NCI-H226 (cell line): ENCODE measurements around the gene KCND2.
"Not testable (repeated sequence)": the region's sequence is repeated elsewhere in the genome, so short reads cannot be mapped to it uniquely, and the experiment has no call there.

Experiments used
- DNase-seq: peaks from one replicate; pipeline ENCODE4 v3.0.0-alpha.2; 2015

Gene KCND2

DNA sequence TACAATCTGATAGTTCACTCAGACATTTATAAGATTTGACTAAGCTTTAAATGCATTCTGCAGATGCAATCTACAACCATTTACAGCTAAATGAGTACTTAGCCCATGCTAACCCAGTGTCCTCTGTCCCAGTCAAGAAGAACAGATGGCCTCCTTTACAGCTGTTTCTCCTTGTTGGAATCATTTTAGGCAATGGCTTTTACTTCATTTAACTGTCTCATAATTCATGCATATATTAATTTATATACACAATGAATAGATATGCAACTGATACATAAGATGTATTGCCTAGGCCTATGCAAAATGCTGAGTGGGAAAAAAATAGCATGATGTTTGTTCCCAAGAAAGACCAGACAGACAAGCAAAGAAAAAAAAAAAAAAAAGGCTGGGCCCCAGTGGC lies 502.8 kb downstream of the KCND2 start:
- DNase-seq = no peak

DNA sequence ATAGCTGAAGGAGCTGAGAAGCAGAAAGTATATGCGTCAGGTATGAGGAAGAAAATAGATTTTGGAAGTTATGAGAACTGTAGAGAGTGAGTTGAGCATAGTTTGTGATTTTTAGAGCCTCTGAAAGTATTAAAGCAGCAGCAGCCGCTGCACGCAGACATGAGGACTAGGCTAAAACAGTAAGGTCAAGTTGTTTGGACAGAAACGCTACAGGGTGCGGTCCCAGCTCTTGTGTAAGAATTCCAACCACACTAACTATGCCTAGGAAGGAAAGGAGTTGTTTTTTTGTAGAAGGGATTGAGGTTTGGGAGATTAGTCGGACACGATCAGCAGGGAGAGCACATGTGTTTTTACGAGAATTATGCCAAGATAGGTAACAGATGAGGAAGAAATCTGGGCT lies 506.1 kb downstream of the KCND2 start:
- not testable (repeated sequence) for DNase-seq

DNA sequence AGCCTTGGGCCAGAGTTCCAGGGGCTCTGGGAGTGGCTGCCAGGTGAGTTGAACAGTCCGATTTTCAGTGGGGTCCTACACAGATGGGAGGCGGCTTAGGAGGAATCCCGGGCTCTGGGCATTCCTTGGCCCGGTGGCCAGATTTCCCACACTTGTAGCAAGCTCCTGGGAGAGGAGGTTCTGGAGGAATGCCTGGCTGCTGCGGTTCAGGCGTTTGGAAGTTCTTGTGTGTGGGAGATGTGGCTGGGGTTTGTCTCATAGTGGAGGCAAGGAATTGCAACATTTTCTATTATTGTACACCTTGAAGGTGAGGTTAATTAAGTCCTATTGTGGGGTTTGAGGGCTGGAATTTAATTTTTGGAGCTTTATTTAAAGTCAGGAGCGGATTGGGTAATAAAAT lies 507.5 kb downstream of the KCND2 start:
- DNase-seq = not testable (repeated sequence)

DNA sequence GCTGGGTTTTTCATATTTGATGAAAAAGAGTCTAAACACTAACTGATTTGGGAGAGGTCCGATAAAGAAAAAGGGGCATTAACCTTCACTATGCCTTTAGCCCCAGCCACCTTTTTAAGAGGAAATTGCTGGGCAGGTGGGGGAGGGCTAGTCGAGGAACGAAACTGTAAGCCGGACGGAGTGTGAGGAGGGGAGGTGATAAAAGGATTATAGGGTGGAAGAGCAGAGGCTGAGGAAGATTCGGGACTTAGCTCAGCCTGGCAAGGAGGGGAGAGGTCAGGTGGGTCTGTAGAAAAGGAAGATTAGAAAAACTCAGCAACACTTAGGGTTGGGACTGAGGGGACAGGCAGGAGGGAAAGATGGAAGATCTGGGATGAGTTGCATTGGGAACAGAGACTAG lies 508.0 kb downstream of the KCND2 start:
- DNase-seq = no peak

- not testable (repeated sequence) for DNase-seq
Measured at GRCh38 chr7:120781924-120782323, 508.9 kb downstream of the KCND2 start.

DNA sequence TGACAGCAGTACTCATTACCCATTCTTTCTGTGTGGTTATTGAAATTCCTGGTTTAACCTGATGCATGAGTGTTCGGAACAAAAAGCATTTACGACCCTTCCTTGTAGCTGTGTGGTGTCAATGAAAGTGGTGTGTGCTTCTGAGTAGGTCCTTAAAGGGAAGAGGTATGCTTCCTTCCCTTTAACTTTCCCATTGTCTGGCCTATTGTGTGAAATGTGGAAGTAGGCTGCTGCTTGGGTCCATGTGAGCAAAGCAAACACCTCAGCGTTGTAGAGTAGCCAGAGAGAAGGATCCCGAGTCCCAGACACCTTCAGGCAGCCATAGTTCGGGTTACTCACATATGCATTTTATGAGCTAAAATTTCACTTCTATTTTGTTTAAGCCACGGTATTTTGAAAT lies 510.3 kb downstream of the KCND2 start:
- DNase-seq = no peak

GRCh38 chr7:120783721-120784120 lies 510.7 kb downstream of the KCND2 start:
- DNase-seq = peak; percentile 28

DNA sequence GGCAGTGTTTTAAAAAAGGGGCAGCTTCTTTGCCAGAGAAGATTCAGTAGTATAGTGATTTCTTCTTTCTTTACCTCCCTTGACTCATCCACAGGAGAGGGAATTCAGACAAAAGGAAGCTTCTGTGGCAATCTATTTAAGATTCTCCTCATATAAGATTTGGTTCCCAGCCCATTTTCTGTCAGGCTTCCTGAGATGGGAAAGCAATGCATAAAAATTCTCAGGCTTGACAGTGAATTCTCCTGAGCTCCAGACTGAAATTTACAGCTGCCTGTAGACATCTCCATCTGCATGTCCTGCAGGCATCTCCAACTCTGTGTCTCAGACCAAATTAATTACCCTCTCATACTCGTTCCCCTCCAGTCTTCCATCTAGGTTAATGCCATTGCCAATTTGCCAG lies 512.1 kb downstream of the KCND2 start:
- DNase-seq = peak; percentile 53

- peak; percentile 44 for DNase-seq
Measured at GRCh38 chr7:120792091-120792860, 519.3 kb downstream of the KCND2 start.

DNA sequence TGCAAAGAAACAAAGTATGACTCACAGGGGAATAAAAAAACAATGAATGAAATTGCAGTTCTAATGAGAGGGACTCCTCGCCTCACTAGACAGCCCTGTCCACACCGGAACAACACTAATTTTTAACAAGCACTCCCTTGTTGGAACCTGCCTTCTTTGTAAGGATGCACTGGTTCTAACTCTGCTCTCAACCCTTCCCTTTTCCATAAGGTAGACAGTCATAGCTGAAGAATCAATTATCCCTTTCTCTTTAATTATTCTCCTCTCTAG lies 519.8 kb downstream of the KCND2 start:
- DNase-seq = no peak

DNA sequence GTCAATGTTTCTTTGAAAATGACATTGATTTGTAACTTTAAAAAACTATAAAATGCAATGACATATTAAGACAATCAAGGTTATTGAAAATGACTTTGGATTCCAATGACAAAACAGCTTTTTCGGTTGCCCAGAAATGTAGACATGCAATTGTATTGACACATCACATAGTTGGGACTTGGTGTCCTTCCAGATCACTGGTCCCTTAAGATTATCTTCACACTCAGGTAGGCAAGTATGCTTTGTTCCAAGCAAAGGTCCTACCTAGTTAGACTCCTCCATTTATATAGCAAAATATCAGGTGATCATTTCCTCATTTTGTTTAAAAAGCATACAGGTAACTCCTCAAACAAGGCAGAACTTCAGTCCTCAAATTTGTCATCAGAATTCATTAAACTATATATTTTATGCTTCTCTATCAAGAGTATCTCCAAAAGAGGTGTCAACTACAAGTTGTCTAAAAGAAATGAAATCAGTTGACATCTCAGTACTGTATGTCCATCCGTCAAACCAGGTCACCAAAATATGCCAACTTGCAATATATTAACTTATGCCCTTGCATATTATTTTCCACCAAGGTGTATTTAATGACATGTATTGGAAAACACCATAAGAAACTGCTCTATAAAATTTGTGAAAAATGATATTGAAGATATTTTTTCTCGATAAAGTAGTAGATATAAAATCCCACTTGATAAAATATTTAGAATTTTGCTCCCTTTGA lies 520.4 kb downstream of the KCND2 start:
- no peak for DNase-seq

GRCh38 chr7:120794106-120794729 lies 521.2 kb downstream of the KCND2 start:
- DNase-seq = no peak

DNA sequence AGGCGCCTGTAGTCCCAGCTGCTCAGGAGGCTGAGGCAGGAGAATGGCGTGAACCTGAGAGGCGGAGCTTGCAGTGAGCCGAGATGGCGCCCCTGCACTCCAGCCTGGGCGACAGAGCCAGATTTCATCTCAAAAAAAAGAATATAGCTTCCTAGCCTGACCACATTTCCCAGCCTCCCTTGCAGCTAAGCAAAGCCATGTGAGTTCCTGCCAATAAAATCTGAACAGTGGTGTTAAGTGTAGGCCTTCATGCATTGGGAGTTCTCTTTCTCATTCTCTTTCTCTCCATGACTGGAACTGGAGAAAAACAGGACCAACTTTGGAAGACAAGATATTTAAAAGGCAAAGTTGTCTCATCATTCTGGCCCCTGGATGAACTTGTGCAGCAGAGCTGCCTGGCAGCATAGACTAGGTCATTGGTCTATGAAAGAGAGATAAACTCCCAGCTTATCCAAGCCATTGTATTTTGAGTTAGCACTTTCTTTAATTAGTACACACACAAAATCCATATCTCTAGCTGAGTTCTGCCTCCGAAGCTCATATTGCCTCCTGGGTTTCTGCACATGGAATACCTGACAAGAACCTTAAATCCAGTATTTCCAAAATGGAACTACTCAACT lies 524.2 kb downstream of the KCND2 start:
- no peak for DNase-seq

- DNase-seq = no peak
Measured at GRCh38 chr7:120799147-120799546, 526.2 kb downstream of the KCND2 start.
